CD8-positive, alpha-beta memory T cell (primary cell): ENCODE data around the gene ATF2. TPM values are rescaled to one million over a fixed set of nuclear protein-coding genes. Genes with fewer than 3 reads are reported as not detected.

Experiments
- CTCF ChIA-PET: fragments of 350-600 bp; sonication (Branson Sonifier 250); formaldehyde crosslinking; loops from one replicate; lab custom pipeline; 2021; ENCODE audit warnings: antibody characterized with exemption; lab: Charles Lee
- POLR2A ChIA-PET: fragments of 350-600 bp; sonication (Branson Sonifier 250); formaldehyde crosslinking; loops from one replicate; lab custom pipeline; 2021; ENCODE audit warnings: antibody characterized with exemption; lab: Charles Lee
- DNase-seq, 5 donors: peaks; one replicate each; pipeline versions ENCODE4 v3.0.0 to v3.0.0-alpha.2; 2020 to 2022; ENCODE audit warnings: mixed read lengths in 1 of 5
- H3K27ac ChIP-seq: one replicate; pipeline ENCODE4 v1.7.0; 2013; ENCODE audit warnings: low read depth, mild to moderate bottlenecking, low read length, moderate library complexity
- H3K27me3 ChIP-seq: 2 replicates; pipeline ENCODE4 v1.7.0; 2013; ENCODE audit warnings: low read length, mild to moderate bottlenecking; ENCODE audit not compliant: insufficient read depth, poor library complexity, severe bottlenecking
- H3K36me3 ChIP-seq: 2 replicates; pipeline ENCODE4 v1.7.0; 2013; ENCODE audit warnings: mild to moderate bottlenecking, low read length, moderate library complexity; ENCODE audit not compliant: insufficient read depth
- H3K4me1 ChIP-seq: 2 replicates; pipeline ENCODE4 v1.7.0; 2013; ENCODE audit warnings: mild to moderate bottlenecking, low read length, moderate library complexity; ENCODE audit not compliant: insufficient read depth
- H3K4me3 ChIP-seq: 2 replicates; pipeline ENCODE4 v1.7.0; 2013; ENCODE audit warnings: mild to moderate bottlenecking, low read length
- H3K9me3 ChIP-seq: 2 replicates; pipeline ENCODE4 v1.7.0; 2013; ENCODE audit warnings: mild to moderate bottlenecking, low read length
- H3K27ac Mint-ChIP-seq, 8 donors: one replicate each; pipeline ENCODE4 v1.8.0; 2020 to 2021; ENCODE audit warnings: mixed read lengths in 8 of 8, mild to moderate bottlenecking in 6 of 8, inconsistent platforms in 3 of 8, moderate library complexity in 3 of 8
- H3K27me3 Mint-ChIP-seq, 2 donors: one replicate each; pipeline ENCODE4 v1.8.0; 2020 to 2021; ENCODE audit warnings: mixed read lengths in 2 of 2, mild to moderate bottlenecking in 1 of 2, moderate library complexity in 1 of 2
- H3K36me3 Mint-ChIP-seq, 3 donors: one replicate each; pipeline ENCODE4 v1.8.0; 2020 to 2021; ENCODE audit warnings: mixed read lengths in 3 of 3, inconsistent platforms in 1 of 3, mild to moderate bottlenecking in 1 of 3
- H3K4me1 Mint-ChIP-seq, 3 donors: one replicate each; pipeline ENCODE4 v1.8.0; 2020 to 2021; ENCODE audit warnings: mixed read lengths in 3 of 3, inconsistent platforms in 1 of 3, mild to moderate bottlenecking in 1 of 3
- H3K4me3 Mint-ChIP-seq, 7 donors: one replicate each; pipeline ENCODE4 v1.8.0; 2020 to 2021; ENCODE audit warnings: mixed read lengths in 7 of 7, mild to moderate bottlenecking in 6 of 7, moderate library complexity in 4 of 7, inconsistent platforms in 2 of 7
- H3K9me3 Mint-ChIP-seq, 5 donors: one replicate each; pipeline ENCODE4 v1.8.0; 2020 to 2022; ENCODE audit warnings: mixed read lengths in 5 of 5, mild to moderate bottlenecking in 3 of 5, moderate library complexity in 2 of 5, inconsistent platforms in 1 of 5
- polyA plus RNA-seq: library from polyadenylated mRNA; unstranded; fragments of 300-500 nt; fragmentation: Illumina TruSeq; gene quantifications from one replicate; pipeline ENCODE4 v1.2.3, GENCODE V29; 2021
- total RNA-seq, 2 experiments: library from RNA; stranded (reverse); gene quantifications; one replicate each; pipeline ENCODE4 v1.2.3, GENCODE V29; 2021

ATF2 gene, protein sequence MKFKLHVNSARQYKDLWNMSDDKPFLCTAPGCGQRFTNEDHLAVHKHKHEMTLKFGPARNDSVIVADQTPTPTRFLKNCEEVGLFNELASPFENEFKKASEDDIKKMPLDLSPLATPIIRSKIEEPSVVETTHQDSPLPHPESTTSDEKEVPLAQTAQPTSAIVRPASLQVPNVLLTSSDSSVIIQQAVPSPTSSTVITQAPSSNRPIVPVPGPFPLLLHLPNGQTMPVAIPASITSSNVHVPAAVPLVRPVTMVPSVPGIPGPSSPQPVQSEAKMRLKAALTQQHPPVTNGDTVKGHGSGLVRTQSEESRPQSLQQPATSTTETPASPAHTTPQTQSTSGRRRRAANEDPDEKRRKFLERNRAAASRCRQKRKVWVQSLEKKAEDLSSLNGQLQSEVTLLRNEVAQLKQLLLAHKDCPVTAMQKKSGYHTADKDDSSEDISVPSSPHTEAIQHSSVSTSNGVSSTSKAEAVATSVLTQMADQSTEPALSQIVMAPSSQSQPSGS
- total RNA-seq (10 to 100 TPM; 50.1 to 51.0 TPM), polyA plus RNA-seq (37.3 TPM)

DNA sequence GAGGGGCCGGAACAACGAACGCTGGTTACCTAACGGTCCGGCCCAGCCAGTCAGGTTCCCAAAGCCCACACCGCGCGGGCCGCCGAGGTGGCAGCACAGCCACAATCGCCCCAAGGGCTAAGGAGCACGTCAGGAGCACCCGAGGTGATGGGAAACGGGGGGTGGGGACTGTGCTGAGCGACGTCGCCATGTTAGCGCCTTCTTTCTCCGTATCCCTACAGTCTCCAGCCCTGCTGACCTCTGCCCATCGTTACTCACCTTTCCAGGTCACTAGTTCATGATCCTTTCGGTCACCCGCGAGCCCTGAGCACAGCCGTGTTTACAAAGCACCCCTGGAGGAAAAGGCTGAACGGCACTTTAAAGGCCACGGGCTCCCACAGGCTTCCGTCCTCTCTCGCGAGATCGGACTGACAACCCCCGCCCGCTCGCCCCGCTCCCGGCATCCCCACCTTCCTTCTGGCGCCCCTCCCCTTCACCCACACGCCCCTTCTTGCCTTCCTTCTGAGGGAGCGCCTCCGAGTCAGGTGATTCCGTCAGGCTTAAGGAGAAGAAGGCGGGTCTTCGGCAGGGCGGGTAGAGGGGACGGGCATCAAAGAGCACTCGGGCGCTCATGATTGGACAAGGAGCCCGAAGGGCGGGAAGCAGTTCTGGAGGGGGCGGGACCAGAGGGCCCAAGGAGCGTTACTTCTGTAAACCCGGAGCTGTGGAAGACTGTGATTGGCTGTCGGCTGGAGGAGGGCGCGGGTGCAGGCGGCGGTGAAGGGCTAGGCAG lies at the start of gene ATF2:
ATF2 (minus strand) TSS at position 412 of the 772 bp plus-strand sequence. CDS start 31,760 bp downstream, outside the sequence.
- Histone ChIP-seq H3K9me3 (no peaks in the 10 kb centered on the region), H3K4me1 (peaks cover 26% of the 10 kb centered on the region), H3K27me3 (no peaks in the 10 kb centered on the region), H3K36me3 (no peaks in the 10 kb centered on the region), H3K4me3 (peak within 1 kb of the TSS; percentile 99), H3K27ac (peak within 1 kb of the TSS; percentile 96)
- CTCF ChIA-PET: no interaction called here
- Mint-ChIP-seq H3K9me3 (no peaks in the 10 kb centered on the region), H3K36me3 (peaks cover 0 to 11% (median 1%) of the 10 kb centered on the region in 3 donors), H3K4me3 (peak within 1 kb of the TSS; percentile 90 to 100 (median 99)), H3K27ac (peak within 1 kb of the TSS; percentile 70 to 100 (median 98)), H3K27me3 (no peaks in the 10 kb centered on the region), H3K4me1 (peaks cover 43 to 72% (median 69%) of the 10 kb centered on the region in 3 donors)
- peak; percentile 97 to 99 (median 98) for DNase-seq
- POLR2A ChIA-PET: interaction anchor here (0.7 to 1.0 kb wide), 3 partner anchors 11 to 23 kb away, joined by 3 to 7 read pairs (median 5); partner anchors contain the start of gene ATP5MC3

DNA sequence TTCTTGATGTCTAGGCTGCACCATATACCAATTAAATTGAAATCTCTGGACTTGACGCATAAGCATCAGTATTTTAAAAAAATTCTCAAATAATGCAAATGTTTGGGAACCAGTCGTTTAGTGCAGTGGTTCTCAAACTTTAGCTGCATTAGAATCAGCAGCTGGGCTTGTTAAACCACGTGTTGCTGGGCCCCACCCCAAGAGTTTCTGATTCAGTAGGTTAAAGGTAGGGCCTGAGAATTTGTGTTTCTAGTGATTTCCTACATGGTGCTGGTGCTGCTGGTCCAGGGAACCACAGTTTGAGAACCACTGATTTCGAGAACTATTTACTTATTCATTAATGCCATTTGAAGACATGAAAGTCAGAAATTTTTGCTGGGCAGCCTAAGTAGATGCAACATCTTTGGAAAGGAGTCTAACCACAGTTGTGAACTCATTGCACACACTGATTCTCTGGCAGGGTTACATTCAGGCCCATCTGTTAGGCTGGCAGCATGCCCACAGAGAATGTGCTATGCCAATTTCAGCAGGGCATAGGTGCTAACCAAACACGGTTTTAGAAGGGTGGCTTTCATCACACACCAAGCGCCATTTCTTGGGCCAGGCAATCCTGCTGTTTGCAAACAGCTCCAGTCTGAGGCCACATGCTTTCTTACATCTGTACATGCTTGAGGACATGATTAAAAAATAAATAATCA lies 39.9 kb upstream of the ATF2 start:
- peaks cover 5 to 9% (median 7%) of the 10 kb centered on the region in 3 donors for H3K4me1 Mint-ChIP-seq

DNA sequence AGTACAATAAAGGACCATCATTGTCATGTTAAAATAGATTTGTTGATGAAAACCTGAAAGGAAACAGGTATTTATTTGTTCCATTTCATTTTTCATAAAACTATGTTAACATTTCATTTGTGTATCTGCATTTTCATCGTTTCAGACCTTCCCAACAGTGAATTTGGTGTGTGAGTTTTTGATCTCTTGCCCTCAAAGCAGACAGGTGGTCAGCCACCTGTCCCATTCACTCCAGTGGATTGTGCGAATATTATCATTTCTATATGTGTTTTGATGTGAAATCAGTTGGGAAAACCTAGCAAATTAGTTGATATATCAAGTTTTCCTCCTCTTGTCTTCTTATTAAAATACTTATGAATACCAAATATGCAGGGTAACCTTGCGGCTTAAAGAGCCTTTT lies 38.9 kb upstream of the ATF2 start:
- Histone ChIP-seq H3K4me1 (no peaks in the 10 kb centered on the region), H3K27me3 (peaks cover 4% of the 10 kb centered on the region), H3K36me3 (no peaks in the 10 kb centered on the region), H3K9me3 (no peaks in the 10 kb centered on the region), H3K27ac (no peak overlapping the region), H3K4me3 (no peak overlapping the region)
- H3K36me3 Mint-ChIP-seq: no peaks in the 10 kb centered on the region
- ChIA-PET POLR2A (no interaction called here), CTCF (no interaction called here)
- peaks cover 5 to 9% (median 7%) of the 10 kb centered on the region in 3 donors for H3K4me1 Mint-ChIP-seq
- H3K9me3 Mint-ChIP-seq: peaks cover 0 to 4% (median 0%) of the 10 kb centered on the region in 5 donors
- DNase-seq: no peak
- H3K4me3 Mint-ChIP-seq: no peak overlapping the region
- H3K27me3 Mint-ChIP-seq: peaks cover 6 to 13% of the 10 kb centered on the region in 2 donors
- no peak overlapping the region for H3K27ac Mint-ChIP-seq

More for the DNA sequence above, 39.9 kb upstream of the ATF2 start:
- POLR2A ChIA-PET: no interaction called here
- Histone ChIP-seq H3K27me3 (no peaks in the 10 kb centered on the region), H3K4me3 (no peak overlapping the region), H3K27ac (no peak overlapping the region), H3K4me1 (no peaks in the 10 kb centered on the region), H3K36me3 (no peaks in the 10 kb centered on the region), H3K9me3 (no peaks in the 10 kb centered on the region)
- Mint-ChIP-seq H3K27ac (no peak overlapping the region), H3K4me3 (peak overlapping the region in 1 of 7 donors; percentile 9), H3K36me3 (no peaks in the 10 kb centered on the region), H3K27me3 (peaks cover 7 to 8% of the 10 kb centered on the region in 2 donors), H3K9me3 (peaks cover 0 to 4% (median 0%) of the 10 kb centered on the region in 5 donors)
- no peak for DNase-seq
- CTCF ChIA-PET: no interaction called here

DNA sequence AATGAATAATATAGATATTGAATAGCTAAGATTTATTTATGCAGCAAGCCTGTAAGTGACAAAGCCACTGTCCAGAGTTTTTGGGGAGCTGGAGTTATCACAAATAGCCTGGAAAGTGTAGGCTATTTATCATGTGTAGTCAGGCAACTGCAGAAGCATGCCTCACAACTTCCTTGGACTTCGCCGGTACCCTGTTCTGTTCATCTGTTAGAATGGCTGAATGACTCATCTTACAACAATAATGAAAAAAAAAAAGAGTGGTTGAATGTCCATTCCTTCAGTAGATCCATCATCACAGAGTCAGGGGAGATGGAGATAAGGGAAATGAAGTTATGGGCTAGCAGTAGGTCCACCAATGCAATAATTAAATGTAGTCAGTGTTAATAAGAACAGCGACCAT lies 37.5 kb upstream of the ATF2 start:
- Mint-ChIP-seq H3K9me3 (no peaks in the 10 kb centered on the region), H3K27me3 (peaks cover 7 to 19% of the 10 kb centered on the region in 2 donors), H3K27ac (no peak overlapping the region), H3K36me3 (no peaks in the 10 kb centered on the region), H3K4me1 (peaks cover 5 to 9% (median 7%) of the 10 kb centered on the region in 3 donors), H3K4me3 (no peak overlapping the region)
- Histone ChIP-seq H3K27ac (no peak overlapping the region), H3K27me3 (peaks cover 4% of the 10 kb centered on the region), H3K36me3 (no peaks in the 10 kb centered on the region), H3K4me3 (no peak overlapping the region), H3K4me1 (no peaks in the 10 kb centered on the region), H3K9me3 (no peaks in the 10 kb centered on the region)
- no peak for DNase-seq
- ChIA-PET CTCF (no interaction called here), POLR2A (no interaction called here)

DNA sequence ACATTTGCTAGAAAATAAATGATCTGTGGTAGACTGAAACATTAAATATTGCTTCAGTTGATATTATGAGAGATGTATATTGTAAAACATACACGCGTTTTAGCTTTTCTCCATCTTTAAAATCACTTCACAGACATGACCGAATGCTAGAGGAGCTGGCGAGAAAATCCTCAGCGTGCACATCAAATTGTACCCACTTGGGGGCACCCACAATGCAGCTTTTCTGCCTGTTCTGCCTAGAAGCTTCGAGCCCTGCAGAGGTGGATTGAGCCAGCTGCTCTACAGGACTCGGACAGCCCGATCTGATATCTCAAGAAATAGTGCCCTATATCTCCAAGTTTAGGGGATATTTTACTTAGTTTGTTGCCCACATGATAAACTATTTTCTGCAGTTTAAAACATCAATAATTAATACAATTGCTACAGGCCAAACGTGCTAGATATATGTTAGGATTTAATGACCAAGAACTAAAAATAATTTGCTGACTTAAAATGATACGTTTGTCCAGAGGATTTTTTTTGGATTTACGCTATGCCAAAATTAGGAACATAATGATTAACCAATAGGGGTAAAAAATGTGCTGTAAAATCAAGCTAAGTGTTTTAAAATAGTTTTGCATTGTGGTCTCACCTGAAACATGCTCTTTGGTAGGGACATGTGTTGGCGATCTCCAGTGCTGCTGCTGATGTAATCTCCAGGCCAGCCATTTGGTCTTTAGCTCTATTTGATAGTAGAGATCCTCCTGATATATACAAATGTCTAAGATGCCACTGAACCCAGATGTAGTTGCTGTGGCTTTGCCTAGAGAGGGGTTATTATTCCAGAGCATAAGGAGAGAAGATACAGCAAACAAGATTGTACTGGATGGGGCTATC lies 35.9 kb upstream of the ATF2 start:
- H3K36me3 Mint-ChIP-seq: no peaks in the 10 kb centered on the region
- H3K27me3 Mint-ChIP-seq: peaks cover 7 to 33% of the 10 kb centered on the region in 2 donors
- peak; percentile 3 to 52 (median 20) for DNase-seq
- Histone ChIP-seq H3K9me3 (no peaks in the 10 kb centered on the region), H3K4me3 (no peak overlapping the region), H3K36me3 (no peaks in the 10 kb centered on the region), H3K4me1 (no peaks in the 10 kb centered on the region), H3K27ac (no peak overlapping the region), H3K27me3 (peaks cover 4% of the 10 kb centered on the region)
- ChIA-PET CTCF (interaction anchor here (1.9 kb wide), 1 partner anchor 11 kb away, joined by 4 read pairs; no protein-coding TSS in a partner anchor), POLR2A (no interaction called here)
- peaks cover 5 to 9% (median 7%) of the 10 kb centered on the region in 3 donors for H3K4me1 Mint-ChIP-seq
- H3K4me3 Mint-ChIP-seq: peak overlapping the region in 1 of 7 donors; percentile 28
- H3K9me3 Mint-ChIP-seq: no peaks in the 10 kb centered on the region
- peak overlapping the region in 1 of 8 donors; percentile 27 for H3K27ac Mint-ChIP-seq

DNA sequence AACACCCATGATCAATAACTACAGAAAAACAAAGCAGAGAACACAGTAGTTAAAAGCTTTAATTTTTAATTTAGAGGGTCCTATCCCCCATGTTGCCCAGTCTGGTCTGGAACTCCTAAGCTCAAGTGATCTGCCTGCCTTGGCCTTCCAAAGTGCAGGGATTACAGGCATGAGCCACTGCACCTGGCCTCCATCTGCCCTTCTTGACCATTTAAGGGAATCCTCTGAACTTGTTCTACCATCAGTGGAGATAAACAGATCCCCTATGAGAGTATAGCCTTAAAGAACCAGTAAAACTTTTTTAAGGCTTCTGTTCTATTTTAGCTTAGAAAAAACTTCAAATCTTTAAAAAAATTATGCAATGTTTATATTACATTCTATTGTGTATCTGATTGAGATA lies 27.0 kb upstream of the ATF2 start:
- Histone ChIP-seq H3K27ac (no peak overlapping the region), H3K36me3 (no peaks in the 10 kb centered on the region), H3K27me3 (no peaks in the 10 kb centered on the region), H3K9me3 (no peaks in the 10 kb centered on the region), H3K4me1 (no peaks in the 10 kb centered on the region), H3K4me3 (no peak overlapping the region)
- CTCF ChIA-PET: no interaction called here
- DNase-seq: no peak
- H3K27ac Mint-ChIP-seq: no peak overlapping the region
- H3K4me1 Mint-ChIP-seq: peaks cover 0 to 4% (median 1%) of the 10 kb centered on the region in 3 donors
- H3K4me3 Mint-ChIP-seq: no peak overlapping the region
- H3K9me3 Mint-ChIP-seq: peaks cover 0 to 10% (median 2%) of the 10 kb centered on the region in 5 donors
- peaks cover 0 to 9% (median 1%) of the 10 kb centered on the region in 3 donors for H3K36me3 Mint-ChIP-seq
- POLR2A ChIA-PET: no interaction called here
- peaks cover 14 to 64% of the 10 kb centered on the region in 2 donors for H3K27me3 Mint-ChIP-seq

DNA sequence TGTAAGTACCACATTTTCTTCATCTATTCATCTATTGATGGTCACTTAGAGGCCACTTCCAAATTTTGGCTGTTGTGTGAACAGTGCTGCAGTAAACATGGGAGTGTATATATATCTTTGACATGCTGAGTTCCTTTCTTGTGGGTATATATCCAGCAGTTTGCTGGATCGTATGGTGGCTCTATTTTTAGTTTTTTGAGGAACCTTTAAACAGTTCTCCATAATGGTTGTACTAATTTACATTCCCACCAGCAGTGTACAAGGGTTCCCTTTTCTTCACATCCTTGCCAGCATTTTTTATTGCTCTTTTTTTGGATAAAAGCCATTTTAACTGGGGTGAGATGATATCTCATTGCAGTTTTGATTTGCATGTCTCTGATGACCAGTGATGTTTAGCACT lies 20.8 kb upstream of the ATF2 start:
- no peaks in the 10 kb centered on the region for H3K9me3 ChIP-seq
- H3K27me3 ChIP-seq: no peaks in the 10 kb centered on the region
- H3K27ac Mint-ChIP-seq: no peak overlapping the region
- peaks cover 19 to 35% of the 10 kb centered on the region in 2 donors for H3K27me3 Mint-ChIP-seq
- no peak for DNase-seq
- H3K4me3 Mint-ChIP-seq: no peak overlapping the region
- H3K36me3 Mint-ChIP-seq: peaks cover 0 to 9% (median 0%) of the 10 kb centered on the region in 3 donors
- no peaks in the 10 kb centered on the region for H3K4me1 ChIP-seq
- no peaks in the 10 kb centered on the region for H3K36me3 ChIP-seq
- H3K9me3 Mint-ChIP-seq: peaks cover 0 to 10% (median 2%) of the 10 kb centered on the region in 5 donors
- peaks cover 0 to 4% (median 1%) of the 10 kb centered on the region in 3 donors for H3K4me1 Mint-ChIP-seq
- no peak overlapping the region for H3K4me3 ChIP-seq
- POLR2A ChIA-PET: no interaction called here
- no peak overlapping the region for H3K27ac ChIP-seq
- CTCF ChIA-PET: no interaction called here
